K562 (cell line): Measurements from ENCODE around the gene ASPA. TPM values are rescaled to one million over a fixed set of nuclear protein-coding genes. Genes with fewer than 3 reads are reported as not detected.

ENCODE experiments used
- ATAC-seq: fragments of 200-7000 bp; cut with Tn5 transposase; 3 replicates; pipeline ENCODE4 v1.9.1; 2020; ENCODE audit warnings: moderate library complexity
- BruUV-seq: library from RNA; stranded (reverse); fragments of 400-500 nt; replicated peaks from 2 replicates; lab custom pipeline; 2021; lab: Mats Ljungman, UMichigan
- CTCF ChIA-PET: fragments of 300-600 bp; formaldehyde crosslinking; extraction: SDS; loops from one replicate; lab custom pipeline; 2021; ENCODE audit warnings: low intra/inter-chr PET ratio; lab: Yijun Ruan, JAX
- POLR2A ChIA-PET: fragments of 300-600, 350-650 bp; sonication (Branson Sonifier 250); formaldehyde crosslinking; extraction: SDS; loops from one replicate; lab custom pipeline; 2021; ENCODE audit warnings: antibody characterized with exemption, inconsistent platforms; lab: Yijun Ruan, JAX
- DNase-seq, 4 experiments: peaks; one replicate each; pipeline versions ENCODE4 v3.0.0 to v3.0.0-alpha.2; 2011 to 2018; ENCODE audit warnings: low spot score in 3 of 4, mixed read lengths in 3 of 4; ENCODE audit errors: extremely low read depth in 1 of 4
- FAIRE-seq: peaks from 2 replicates; lab custom pipeline; 2011; peaks lifted over from hg19 to GRCh38; lab: Jason Lieb, UNC
- H2AFZ ChIP-seq: 2 replicates; pipeline ENCODE4 v1.6.0; 2011; ENCODE audit warnings: low read depth, low read length, control low read depth, inconsistent platforms
- H3K27ac ChIP-seq: fragments of 200-600 bp; 3 replicates; pipeline ENCODE4 v1.8.0; 2011; ENCODE audit warnings: low read depth, mild to moderate bottlenecking, control low read depth, inconsistent platforms, low read length, moderate library complexity, mixed read lengths; ENCODE audit errors: extremely low read depth
- H3K27me3 ChIP-seq, 2 experiments: fragments of 300-600 bp in 1 of 2; 2 replicates in 1 of 2; 3 replicates in 1 of 2; pipeline versions ENCODE4 v1.6.0 to v1.8.0; 2011; ENCODE audit warnings: inconsistent platforms in 2 of 2, low read length in 2 of 2, mild to moderate bottlenecking in 1 of 2, mixed read lengths in 1 of 2, moderate library complexity in 1 of 2; ENCODE audit not compliant: control insufficient read depth in 2 of 2, insufficient read depth in 2 of 2
- H3K36me3 ChIP-seq: fragments of 300-600 bp; 3 replicates; pipeline ENCODE4 v1.8.0; 2011; ENCODE audit warnings: mild to moderate bottlenecking, low read length, inconsistent platforms; ENCODE audit not compliant: control insufficient read depth, insufficient read depth
- H3K4me1 ChIP-seq, 2 experiments: fragments of 200-600 bp in 1 of 2; replicated peaks in 1 of 2; 2 replicates in 1 of 2; 3 replicates in 1 of 2; pipeline versions ENCODE4 v1.5.1 to v1.8.0; 2011; ENCODE audit warnings: inconsistent platforms in 2 of 2, low read length in 2 of 2, mild to moderate bottlenecking in 1 of 2, mixed read lengths in 1 of 2, moderate library complexity in 1 of 2; ENCODE audit not compliant: control insufficient read depth in 2 of 2, insufficient read depth in 2 of 2
- H3K4me2 ChIP-seq: 2 replicates; pipeline ENCODE4 v1.6.1; 2011; ENCODE audit warnings: low read length, control low read depth, inconsistent platforms, mixed read lengths; ENCODE audit not compliant: insufficient read depth
- H3K4me3 ChIP-seq: fragments of 200-600 bp; sonication (generic), shearing (Covaris generic); 2 replicates; pipeline ENCODE4 v1.5.1; 2016; ENCODE audit warnings: control low read depth, inconsistent platforms
- H3K79me2 ChIP-seq: fragments of 200-600 bp; 3 replicates; pipeline ENCODE4 v1.8.0; 2011; ENCODE audit warnings: low read length, inconsistent platforms; ENCODE audit not compliant: control insufficient read depth, insufficient read depth
- H3K9ac ChIP-seq, 2 experiments: 2 replicates each; pipeline versions ENCODE4 v1.6.0 to v1.6.1; 2011; ENCODE audit warnings: low read depth in 2 of 2, low read length in 2 of 2, control low read depth in 1 of 2, inconsistent platforms in 1 of 2, mild to moderate bottlenecking in 1 of 2, mixed read lengths in 1 of 2; ENCODE audit not compliant: insufficient read depth in 1 of 2
- H3K9me1 ChIP-seq: one replicate; pipeline ENCODE4 v1.6.0; 2011; ENCODE audit warnings: inconsistent platforms, mild to moderate bottlenecking, low read length, moderate library complexity; ENCODE audit not compliant: control insufficient read depth, insufficient read depth
- H3K9me3 ChIP-seq: replicated peaks from 2 replicates; pipeline ENCODE4 v1.5.1; 2011; ENCODE audit warnings: low read depth, low read length, inconsistent platforms; ENCODE audit not compliant: control insufficient read depth, insufficient read depth
- H4K20me1 ChIP-seq: replicated peaks from 2 replicates; pipeline ENCODE4 v1.6.1; 2011; ENCODE audit warnings: low read length, inconsistent platforms, mixed read lengths; ENCODE audit not compliant: control insufficient read depth, insufficient read depth
- CBX3 ChIP-seq, 2 experiments: IDR thresholded peaks; 1 replicate in 1 of 2; 2 replicates in 1 of 2; pipeline ENCODE4 v1.6.1; 2012; ENCODE audit warnings: inconsistent platforms in 2 of 2, low read length in 2 of 2, borderline replicate concordance in 1 of 2, control low read depth in 1 of 2
- DNMT1 ChIP-seq: fragments of 450-650 bp; IDR thresholded peaks from 2 replicates; pipeline ENCODE4 v1.6.1; 2016; ENCODE audit warnings: antibody characterized with exemption, mild to moderate bottlenecking
- E2F3 ChIP-seq: fragments of 250-450 bp; sonication (Bioruptor Pico); IDR thresholded peaks from 2 replicates; pipeline ENCODE4 v1.4.0; 2020; ENCODE audit warnings: mild to moderate bottlenecking
- GATAD2A ChIP-seq: fragments of 450-650 bp; IDR thresholded peaks from 2 replicates; pipeline ENCODE4 v1.6.1; 2017
- GATAD2B ChIP-seq: fragments of 450-650 bp; IDR thresholded peaks from 2 replicates; pipeline ENCODE4 v1.6.1; 2017; ENCODE audit warnings: mild to moderate bottlenecking, borderline replicate concordance
- JUNB ChIP-seq: fragments of 450-650 bp; formaldehyde crosslinking; conservative IDR thresholded peaks from 2 replicates; pipeline ENCODE4 v1.4.0; 2020; ENCODE audit warnings: mild to moderate bottlenecking
- NFE2L1 ChIP-seq: fragments of 450-650 bp; IDR thresholded peaks from 2 replicates; pipeline ENCODE4 v1.6.1; 2016; ENCODE audit warnings: missing genetic modification characterization, low read depth, mild to moderate bottlenecking, missing compliant biosample characterization, moderate library complexity, borderline replicate concordance
- PCBP1 ChIP-seq: fragments of 200-400 bp; formaldehyde crosslinking; IDR thresholded peaks from 2 replicates; pipeline ENCODE4 v1.6.1; 2018; ENCODE audit warnings: mild to moderate bottlenecking, low read depth, low read length; ENCODE audit not compliant: poor library complexity, severe bottlenecking
- PML ChIP-seq: IDR thresholded peaks from 2 replicates; pipeline ENCODE4 v1.6.1; 2012; ENCODE audit warnings: low read length, inconsistent platforms
- STAT5A ChIP-seq: IDR thresholded peaks from 2 replicates; pipeline ENCODE4 v1.6.1; 2012; ENCODE audit warnings: low read length, inconsistent platforms, borderline replicate concordance
- TAL1 ChIP-seq: fragments of 450-650 bp; IDR thresholded peaks from 2 replicates; pipeline ENCODE4 v1.6.1; 2016; ENCODE audit warnings: mild to moderate bottlenecking
- ZFPM2 ChIP-seq: fragments of 250-450 bp; sonication (Bioruptor Pico); IDR thresholded peaks from 2 replicates; pipeline ENCODE4 v1.5.1; 2022; ENCODE audit warnings: mild to moderate bottlenecking
- ZNF184 ChIP-seq: sonication (generic); formaldehyde crosslinking; IDR thresholded peaks from 2 replicates; pipeline ENCODE4 v1.5.0; 2020; ENCODE audit warnings: missing genetic modification reagents
- WGBS: fragments of 100-300 bp; shearing (Covaris generic); methylation state at CpG from one replicate; pipeline ENCODE4 v1.1.6; 2016; ENCODE audit warnings: low coverage, mixed read lengths; ENCODE audit not compliant: insufficient coverage; ENCODE audit errors: missing lambda C conversion rate; 5-methylcytosine and 5-hydroxymethylcytosine counted together
- in situ Hi-C: fragments of 300-500 bp; cut with MboI; formaldehyde crosslinking; loops from 4 replicates; pipeline ENCODE4 v1.15.0; 2018; ENCODE audit warnings: inconsistent platforms, mixed read lengths
- intact Hi-C: fragments of 100-400 bp; cut with micrococcal nuclease; formaldehyde crosslinking; loops from 2 replicates; pipeline ENCODE4 v1.14.2; 2022
- polyA plus RNA-seq, 8 experiments: library from polyadenylated mRNA; depleted of rRNA in 4 of 8; stranded (reverse) in 5 of 8; unstranded in 3 of 8; fragments of >200 nt; fragmentation: Nextera tagmentation in 2 of 8; fragmentation: Illumina TruSeq in 1 of 8; extraction: Ambion mirVana in 2 of 8; extraction: Trizol in 1 of 8; gene quantifications; 2 replicates each; pipeline versions ENCODE4 v1.2.1 to v1.2.3, GENCODE V29; 2011 to 2014; ENCODE audit warnings: inconsistent platforms in 1 of 8, missing spikeins in 1 of 8
- total RNA-seq, 7 experiments: library from RNA; depleted of rRNA in 6 of 7; stranded (reverse); fragments of >200 nt in 6 of 7; fragmentation: Illumina TruSeq in 2 of 7; extraction: Trizol in 2 of 7; gene quantifications; 2 replicates each; pipeline versions ENCODE4 v1.2.1 to v1.2.3, GENCODE V29; 2011 to 2021; ENCODE audit warnings: low replicate concordance in 1 of 7
- TF ChIP-seq, protein P1 (sequence below): IDR thresholded peaks from 2 replicates; pipeline ENCODE4 v1.6.1; 2011; ENCODE audit not compliant: insufficient read length; ENCODE audit errors: extremely low read depth
- TF ChIP-seq, protein P2 (sequence below): fragments of 250-450 bp; sonication (Bioruptor Pico); IDR thresholded peaks from 2 replicates; pipeline ENCODE4 v1.4.0; 2020

The ASPA gene
- total and polyA plus RNA-seq, 9 of the 15 experiments (the other 6 are each of a cell fraction or from before 2014, with no cell fraction given), result not detected

DNA sequence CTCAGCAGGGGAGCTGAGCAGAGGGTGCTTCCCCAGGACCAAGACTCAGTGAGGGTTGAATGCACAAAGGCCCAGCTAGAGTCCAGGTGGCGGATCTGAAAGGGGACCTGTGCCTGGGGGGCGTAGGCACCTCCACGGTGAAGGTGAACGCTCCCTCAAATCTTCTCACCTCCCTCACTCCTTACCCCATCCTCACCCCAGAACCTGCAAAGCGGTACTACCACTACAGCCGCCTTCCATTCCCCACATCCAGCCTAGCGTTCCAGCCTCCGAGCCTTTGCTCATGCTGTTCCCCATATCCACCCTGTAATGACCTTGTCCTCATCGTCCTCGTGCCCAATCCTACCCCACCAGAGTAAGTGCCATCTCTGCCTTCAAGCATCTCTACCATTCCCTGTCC, 51.2 kb downstream of the ASPA start:
- no TSS peak for BruUV-seq
- Histone ChIP-seq H3K79me2 (no peaks in the 10 kb centered on the region), H4K20me1 (no peaks in the 10 kb centered on the region), H3K4me3 (no peak overlapping the region), H2AFZ (no peak overlapping the region), H3K36me3 (no peaks in the 10 kb centered on the region), H3K9ac (no peak overlapping the region), H3K9me3 (no peaks in the 10 kb centered on the region), H3K4me2 (no peak overlapping the region), H3K27ac (no peak overlapping the region), H3K4me1 (no peaks in the 10 kb centered on the region), H3K27me3 (peaks cover 15 to 60% of the 10 kb centered on the region in 2 experiments; a peak in 4 of 5 replicates), H3K9me1 (no peaks in the 10 kb centered on the region)
- ChIA-PET CTCF (no interaction called here), POLR2A (no interaction called here)
- DNase-seq, result no peak
- intact Hi-C loops (no loop called here), in situ Hi-C loops (no loop called here)
- TF ChIP-seq JUNB (CRISPR knock-in tag) (no peak), PCBP1 (no peak), DNMT1 (no peak), TAL1 (no peak), NFE2L1 (tag) (no peak), PML (no peak), STAT5A (no peak), ZNF184 (no peak), E2F3 (CRISPR knock-in tag) (no peak), ZFPM2 (CRISPR knock-in tag) (no peak), GATAD2B (no peak), GATAD2A (no peak), CBX3 (IDR thresholded peaks at IDR 0.05; ENCODE audit: borderline replicate concordance in 1 of 2, low read length in 2 of 2) (no peak)
- TF ChIP-seq, protein P1, sequence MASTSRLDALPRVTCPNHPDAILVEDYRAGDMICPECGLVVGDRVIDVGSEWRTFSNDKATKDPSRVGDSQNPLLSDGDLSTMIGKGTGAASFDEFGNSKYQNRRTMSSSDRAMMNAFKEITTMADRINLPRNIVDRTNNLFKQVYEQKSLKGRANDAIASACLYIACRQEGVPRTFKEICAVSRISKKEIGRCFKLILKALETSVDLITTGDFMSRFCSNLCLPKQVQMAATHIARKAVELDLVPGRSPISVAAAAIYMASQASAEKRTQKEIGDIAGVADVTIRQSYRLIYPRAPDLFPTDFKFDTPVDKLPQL, result no peak
- TF ChIP-seq, protein P2, sequence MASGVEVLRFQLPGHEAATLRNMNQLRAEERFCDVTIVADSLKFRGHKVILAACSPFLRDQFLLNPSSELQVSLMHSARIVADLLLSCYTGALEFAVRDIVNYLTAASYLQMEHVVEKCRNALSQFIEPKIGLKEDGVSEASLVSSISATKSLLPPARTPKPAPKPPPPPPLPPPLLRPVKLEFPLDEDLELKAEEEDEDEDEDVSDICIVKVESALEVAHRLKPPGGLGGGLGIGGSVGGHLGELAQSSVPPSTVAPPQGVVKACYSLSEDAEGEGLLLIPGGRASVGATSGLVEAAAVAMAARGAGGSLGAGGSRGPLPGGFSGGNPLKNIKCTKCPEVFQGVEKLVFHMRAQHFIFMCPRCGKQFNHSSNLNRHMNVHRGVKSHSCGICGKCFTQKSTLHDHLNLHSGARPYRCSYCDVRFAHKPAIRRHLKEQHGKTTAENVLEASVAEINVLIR (CRISPR knock-in tag), result no peak
- no peak for ATAC-seq
- no peak for FAIRE-seq
- WGBS, result 0% methylated on average over 6 of the region's 10 CpGs
